ACC112 (cell line): Measurements from ENCODE around the gene RPS6KA4.

Source experiments
- H2AFZ ChIP-seq: fragments of 200-600 bp; sonication (generic); one replicate; pipeline ENCODE4 v1.6.0; 2017; ENCODE audit warnings: antibody characterized with exemption, low read length; ENCODE audit not compliant: unreplicated experiment
- H3K27ac ChIP-seq: fragments of 200-600 bp; sonication (generic); 2 replicates; pipeline ENCODE4 v1.5.1; 2014; ENCODE audit warnings: low read depth, mild to moderate bottlenecking, antibody characterized with exemption, low read length, moderate library complexity
- H3K27me3 ChIP-seq: fragments of 200-600 bp; sonication (generic); 2 replicates; pipeline ENCODE4 v1.6.1; 2014; ENCODE audit warnings: mild to moderate bottlenecking, antibody characterized with exemption, low read length, moderate library complexity, mixed read lengths; ENCODE audit not compliant: insufficient read depth
- H3K36me3 ChIP-seq: fragments of 200-600 bp; sonication (generic); 2 replicates; pipeline ENCODE4 v1.6.1; 2016; ENCODE audit warnings: mild to moderate bottlenecking, antibody characterized with exemption, low read length, moderate library complexity, mixed read lengths; ENCODE audit not compliant: insufficient read depth
- H3K4me1 ChIP-seq: fragments of 200-600 bp; sonication (generic); one replicate; pipeline ENCODE4 v1.6.1; 2016; ENCODE audit warnings: low read length, mixed read lengths; ENCODE audit not compliant: insufficient read depth, unreplicated experiment, control insufficient read depth
- H3K4me3 ChIP-seq: fragments of 200-600 bp; sonication (generic); 2 replicates; pipeline ENCODE4 v1.5.1; 2014; ENCODE audit warnings: mild to moderate bottlenecking, low read depth, low read length
- H3K79me2 ChIP-seq: fragments of 200-600 bp; sonication (generic); one replicate; pipeline ENCODE4 v1.6.0; 2016; ENCODE audit warnings: low read length; ENCODE audit not compliant: control insufficient read depth, unreplicated experiment, insufficient read depth

Gene RPS6KA4

GRCh38 chr11:64368673-64369074 is 9.7 kb downstream of the RPS6KA4 start:
- H3K36me3 ChIP-seq: peaks cover 34% of the 10 kb centered on the region
- no peaks in the 10 kb centered on the region for H3K27me3 ChIP-seq

DNA sequence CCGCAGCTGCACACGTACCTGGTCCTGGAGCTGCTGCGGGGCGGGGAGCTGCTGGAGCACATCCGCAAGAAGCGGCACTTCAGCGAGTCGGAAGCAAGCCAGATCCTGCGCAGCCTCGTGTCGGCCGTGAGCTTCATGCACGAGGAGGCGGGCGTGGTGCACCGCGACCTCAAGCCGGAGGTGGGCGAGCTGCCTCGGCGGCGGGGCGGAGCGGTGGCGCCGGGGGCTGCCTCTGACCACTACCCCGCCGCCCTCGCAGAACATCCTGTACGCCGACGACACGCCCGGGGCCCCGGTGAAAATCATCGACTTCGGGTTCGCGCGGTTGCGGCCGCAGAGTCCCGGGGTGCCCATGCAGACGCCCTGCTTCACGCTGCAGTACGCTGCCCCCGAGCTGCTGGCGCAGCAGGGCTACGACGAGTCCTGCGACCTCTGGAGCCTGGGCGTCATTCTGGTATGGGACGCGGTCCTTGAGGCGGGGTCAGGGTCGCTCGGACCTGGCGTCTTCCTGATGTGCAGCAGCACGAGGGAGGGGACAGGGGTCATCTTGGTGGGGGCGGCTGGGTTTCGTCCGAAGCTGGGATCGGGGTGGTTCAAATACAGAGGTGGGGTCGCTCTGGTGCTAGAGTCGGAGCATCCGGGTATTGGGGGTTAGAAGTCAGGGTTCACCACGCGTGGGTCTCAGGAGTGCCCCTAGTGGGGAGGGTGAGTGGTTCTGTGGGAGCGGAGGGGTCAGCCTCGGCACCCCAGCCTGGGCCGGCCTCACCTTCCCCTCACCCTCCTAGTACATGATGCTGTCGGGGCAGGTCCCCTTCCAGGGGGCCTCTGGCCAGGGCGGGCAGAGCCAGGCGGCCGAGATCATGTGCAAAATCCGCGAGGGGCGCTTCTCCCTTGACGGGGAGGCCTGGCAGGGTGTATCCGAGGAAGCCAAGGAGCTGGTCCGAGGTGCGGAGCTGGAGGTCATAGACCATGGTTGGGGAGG is 10.8 kb downstream of the RPS6KA4 start:
- no peaks in the 10 kb centered on the region for H3K4me1 ChIP-seq
- no peaks in the 10 kb centered on the region for H3K27me3 ChIP-seq
- no peak overlapping the region for H2AFZ ChIP-seq
- no peak overlapping the region for H3K4me3 ChIP-seq
- H3K36me3 ChIP-seq: peaks cover 34% of the 10 kb centered on the region
- no peak overlapping the region for H3K27ac ChIP-seq
- no peaks in the 10 kb centered on the region for H3K79me2 ChIP-seq

More at GRCh38 chr11:64368673-64369074, 9.7 kb downstream of the RPS6KA4 start:
- Histone ChIP-seq H3K79me2 (no peaks in the 10 kb centered on the region), H2AFZ (no peak overlapping the region), H3K4me3 (no peak overlapping the region), H3K27ac (no peak overlapping the region), H3K4me1 (no peaks in the 10 kb centered on the region)

DNA sequence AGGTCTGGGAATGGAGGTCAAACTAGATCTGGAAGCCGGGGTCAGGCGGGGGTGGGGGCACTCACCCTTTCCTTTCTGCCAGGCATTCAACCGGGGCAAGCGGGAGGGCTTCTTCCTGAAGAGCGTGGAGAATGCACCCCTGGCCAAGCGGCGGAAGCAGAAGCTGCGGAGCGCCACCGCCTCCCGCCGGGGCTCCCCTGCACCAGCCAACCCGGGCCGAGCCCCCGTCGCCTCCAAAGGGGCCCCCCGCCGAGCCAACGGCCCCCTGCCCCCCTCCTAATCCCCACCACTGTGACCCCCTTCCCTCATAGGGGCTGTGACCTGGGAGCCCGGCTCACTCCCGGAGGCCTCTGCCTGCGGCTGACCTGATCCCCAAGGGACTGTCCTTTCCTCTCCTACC is 12.2 kb downstream of the RPS6KA4 start:
- Histone ChIP-seq H3K79me2 (no peaks in the 10 kb centered on the region), H2AFZ (no peak overlapping the region), H3K27me3 (no peaks in the 10 kb centered on the region), H3K4me1 (no peaks in the 10 kb centered on the region), H3K36me3 (peaks cover 27% of the 10 kb centered on the region), H3K27ac (no peak overlapping the region), H3K4me3 (no peak overlapping the region)

- no peak overlapping the region for H2AFZ ChIP-seq
- H3K79me2 ChIP-seq: no peaks in the 10 kb centered on the region
- no peaks in the 10 kb centered on the region for H3K4me1 ChIP-seq
- H3K27me3 ChIP-seq: no peaks in the 10 kb centered on the region
- peaks cover 27% of the 10 kb centered on the region for H3K36me3 ChIP-seq
- no peak overlapping the region for H3K27ac ChIP-seq
- H3K4me3 ChIP-seq: no peak overlapping the region
Observed at GRCh38 chr11:64372021-64372420, 13.1 kb downstream of the RPS6KA4 start.

DNA sequence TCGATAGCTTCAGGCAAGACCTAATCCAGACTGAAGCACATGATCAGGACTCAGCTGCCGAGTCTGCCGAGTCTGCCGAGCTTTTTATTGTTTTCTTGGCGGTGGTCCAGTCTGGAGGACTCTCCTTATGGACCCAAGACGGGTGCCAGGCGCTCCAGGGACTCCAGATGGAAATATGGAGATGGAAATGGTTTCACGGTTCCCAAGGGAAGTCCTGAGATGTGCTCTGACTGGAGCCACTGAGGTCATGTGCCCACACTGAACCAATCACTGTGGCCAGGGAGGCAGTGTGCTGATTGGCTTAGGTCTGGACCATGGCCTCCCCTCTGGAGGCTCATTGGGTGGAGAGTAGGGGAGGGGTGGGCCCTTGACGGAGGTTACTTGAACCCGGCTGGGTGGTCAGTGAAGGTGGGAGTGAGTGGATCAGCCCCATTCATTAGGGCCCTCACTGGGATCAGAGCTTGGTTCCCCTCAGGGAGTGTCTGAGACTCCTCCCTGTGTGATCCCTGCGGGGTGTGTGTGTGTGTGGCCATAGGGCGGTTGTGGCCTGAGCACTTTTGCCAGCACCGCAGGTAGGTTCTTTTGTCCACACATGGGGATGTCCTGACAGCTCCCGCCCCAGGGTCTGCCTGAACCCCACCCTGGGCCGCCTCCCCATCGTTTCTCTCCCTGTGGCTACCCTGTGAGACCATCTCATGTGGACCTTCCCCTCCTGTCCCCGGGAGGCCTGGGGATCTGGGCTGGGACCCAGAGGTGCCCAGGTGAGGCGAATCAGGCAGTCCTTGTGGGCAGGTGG is 14.0 kb downstream of the RPS6KA4 start:
- no peak overlapping the region for H2AFZ ChIP-seq
- no peaks in the 10 kb centered on the region for H3K27me3 ChIP-seq
- no peak overlapping the region for H3K27ac ChIP-seq
- no peaks in the 10 kb centered on the region for H3K4me1 ChIP-seq
- H3K36me3 ChIP-seq: peaks cover 23% of the 10 kb centered on the region; the same call in 1 of the 2 replicates
- no peak overlapping the region for H3K4me3 ChIP-seq
- H3K79me2 ChIP-seq: no peaks in the 10 kb centered on the region

- Histone ChIP-seq H3K4me3 (no peak overlapping the region), H2AFZ (no peak overlapping the region), H3K4me1 (peaks cover 5% of the 10 kb centered on the region), H3K27ac (no peak overlapping the region), H3K27me3 (no peaks in the 10 kb centered on the region), H3K36me3 (peaks cover 18% of the 10 kb centered on the region; the same call in 1 of the 2 replicates), H3K79me2 (no peaks in the 10 kb centered on the region)
Observed at GRCh38 chr11:64373598-64373974, 14.6 kb downstream of the RPS6KA4 start.

GRCh38 chr11:64376071-64376470 is 17.1 kb downstream of the RPS6KA4 start:
- H3K79me2 ChIP-seq: no peaks in the 10 kb centered on the region
- peaks cover 7% of the 10 kb centered on the region for H3K4me1 ChIP-seq
- H3K4me3 ChIP-seq: no peak overlapping the region
- H2AFZ ChIP-seq: no peak overlapping the region
- H3K27me3 ChIP-seq: no peaks in the 10 kb centered on the region
- H3K27ac ChIP-seq: no peak overlapping the region
- H3K36me3 ChIP-seq: 0 out of 2 replicates have a peak, but pooled peaks cover 6% of the 10 kb centered on the region

GRCh38 chr11:64378335-64378880 is 19.4 kb downstream of the RPS6KA4 start:
- H3K27ac ChIP-seq: no peak overlapping the region
- H3K36me3 ChIP-seq: no peaks in the 10 kb centered on the region
- no peaks in the 10 kb centered on the region for H3K27me3 ChIP-seq
- no peak overlapping the region; the same call in 1 of the 2 replicates for H3K4me3 ChIP-seq
- H3K79me2 ChIP-seq: no peaks in the 10 kb centered on the region
- H2AFZ ChIP-seq: no peak overlapping the region
- H3K4me1 ChIP-seq: peaks cover 7% of the 10 kb centered on the region

DNA sequence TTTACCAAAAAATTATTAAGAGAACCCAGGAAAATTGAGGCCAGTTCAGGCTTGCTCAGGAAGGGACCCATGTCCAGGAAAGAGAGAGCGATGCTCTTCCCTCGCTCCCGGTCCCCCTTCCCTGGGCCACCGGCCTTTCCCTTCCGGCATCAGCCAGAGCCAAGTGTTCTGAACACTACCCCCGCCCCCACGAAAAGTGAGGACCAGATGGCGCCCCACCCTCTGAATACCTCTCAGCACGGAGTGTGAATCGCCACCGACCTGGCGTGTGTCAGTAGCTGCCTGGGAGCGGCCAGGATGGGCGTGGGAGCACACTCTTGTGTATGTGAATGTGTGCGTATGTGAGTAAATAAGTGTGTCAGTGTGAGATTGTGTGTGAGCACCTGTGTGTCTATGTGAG is 20.2 kb downstream of the RPS6KA4 start:
- Histone ChIP-seq H2AFZ (no peak overlapping the region), H3K27ac (no peak overlapping the region), H3K4me3 (no peak overlapping the region), H3K79me2 (no peaks in the 10 kb centered on the region), H3K36me3 (no peaks in the 10 kb centered on the region), H3K27me3 (no peaks in the 10 kb centered on the region), H3K4me1 (peaks cover 7% of the 10 kb centered on the region)

DNA sequence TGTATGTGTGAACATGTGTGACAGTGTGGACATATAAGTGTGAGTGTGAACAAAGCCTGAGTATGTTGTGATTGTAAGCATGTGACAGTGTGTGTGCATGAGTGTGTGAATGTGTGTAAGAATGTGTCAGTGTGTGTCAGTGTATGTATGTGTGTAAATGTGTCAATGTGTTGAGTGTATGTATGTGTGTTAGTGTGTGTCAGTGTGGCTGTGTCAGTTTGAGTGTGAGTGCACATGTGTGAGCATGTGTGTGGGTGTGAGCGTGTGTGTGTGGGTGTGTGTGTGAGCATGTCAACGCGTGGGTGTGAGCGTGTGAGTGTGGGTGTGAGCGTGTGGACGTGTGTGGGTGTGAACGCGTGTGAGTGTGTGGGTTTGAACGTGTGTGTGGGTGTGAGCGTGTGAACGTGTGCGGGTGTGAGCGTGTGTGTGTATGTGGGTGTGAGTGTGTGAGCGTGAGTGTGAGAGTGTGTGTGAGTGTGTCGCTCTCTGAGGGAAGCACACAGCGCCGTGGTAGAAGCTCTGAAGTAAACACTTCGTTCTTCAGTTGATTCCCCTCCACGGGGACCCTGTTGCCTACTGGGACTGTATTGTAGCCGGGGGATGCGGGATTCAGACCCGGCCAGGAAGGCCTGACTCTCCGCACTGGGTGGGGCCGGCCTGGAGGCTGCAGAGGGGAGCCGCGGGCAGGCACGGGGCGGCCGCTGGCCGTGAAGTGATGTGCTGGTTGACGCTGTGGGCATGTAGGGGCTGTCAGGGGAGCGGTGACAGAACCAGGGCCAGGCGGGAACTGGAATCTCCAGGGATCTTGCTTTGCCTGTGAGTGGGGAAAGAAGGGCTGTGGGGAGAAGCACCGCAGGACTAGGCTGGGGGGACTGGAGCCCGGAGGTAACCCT is 21.1 kb downstream of the RPS6KA4 start:
- Histone ChIP-seq H3K36me3 (no peaks in the 10 kb centered on the region), H3K79me2 (no peaks in the 10 kb centered on the region), H3K4me3 (no peak overlapping the region), H3K27ac (no peak overlapping the region), H3K27me3 (no peaks in the 10 kb centered on the region), H2AFZ (no peak overlapping the region), H3K4me1 (peaks cover 7% of the 10 kb centered on the region)
